HepG2 (cell line): ENCODE measurements around the gene ERMARD. TPM values are rescaled to one million over a fixed set of nuclear protein-coding genes. Genes with fewer than 3 reads are reported as not detected.
A peak's percentile ranks its signal among the peaks of the same experiment; 100 is the strongest.

Experiments used
- ELF3 ChIP-seq: IDR thresholded peaks from 2 replicates; pipeline ENCODE4 v1.6.1; 2016; ENCODE audit warnings: missing genetic modification reagents, missing compliant biosample characterization
- FIP1L1 ChIP-seq: fragments of 200-400 bp; formaldehyde crosslinking; IDR thresholded peaks from 2 replicates; pipeline ENCODE4 v1.6.1; 2018; ENCODE audit warnings: low read depth, mild to moderate bottlenecking, low read length, moderate library complexity, borderline replicate concordance; ENCODE audit not compliant: insufficient read depth
- KMT2A ChIP-seq: sonication (generic); formaldehyde crosslinking; IDR thresholded peaks from 2 replicates; pipeline ENCODE4 v1.4.0; 2020; ENCODE audit warnings: missing genetic modification reagents
- MAFG ChIP-seq: sonication (generic); formaldehyde crosslinking; IDR thresholded peaks from 2 replicates; pipeline ENCODE4 v1.5.1; 2020; ENCODE audit warnings: mild to moderate bottlenecking, missing genetic modification reagents
- MATR3 ChIP-seq: sonication (generic); formaldehyde crosslinking; IDR thresholded peaks from 2 replicates; pipeline ENCODE4 v1.4.0; 2020; ENCODE audit warnings: missing genetic modification reagents
- MBNL3 ChIP-seq: fragments of 250-450 bp; sonication (Bioruptor Pico); conservative IDR thresholded peaks from 2 replicates; pipeline ENCODE4 v1.8.0; 2022; ENCODE audit warnings: mild to moderate bottlenecking, inconsistent platforms
- MLLT10 ChIP-seq: sonication (generic); formaldehyde crosslinking; IDR thresholded peaks from 2 replicates; pipeline ENCODE4 v1.4.0; 2020; ENCODE audit warnings: missing genetic modification reagents
- MTA1 ChIP-seq: sonication (generic); formaldehyde crosslinking; IDR thresholded peaks from 2 replicates; pipeline ENCODE4 v1.4.0; 2020; ENCODE audit warnings: missing genetic modification reagents, mild to moderate bottlenecking, borderline replicate concordance
- NAIF1 ChIP-seq: sonication (generic); formaldehyde crosslinking; IDR thresholded peaks from 2 replicates; pipeline ENCODE4 v1.5.0; 2020; ENCODE audit warnings: mild to moderate bottlenecking, missing genetic modification reagents, borderline replicate concordance
- ONECUT2 ChIP-seq: sonication (generic); formaldehyde crosslinking; IDR thresholded peaks from 2 replicates; pipeline ENCODE4 v1.4.0; 2020; ENCODE audit warnings: missing genetic modification reagents
- PPARG ChIP-seq: conservative IDR thresholded peaks from 2 replicates; pipeline ENCODE4 v1.6.1; 2016; ENCODE audit warnings: missing biosample characterization, missing genetic modification reagents
- SETDB1 ChIP-seq: sonication (generic); formaldehyde crosslinking; IDR thresholded peaks from 2 replicates; pipeline ENCODE4 v1.5.1; 2020; ENCODE audit warnings: missing genetic modification reagents, mild to moderate bottlenecking, borderline replicate concordance
- SMC3 ChIP-seq: IDR thresholded peaks from 2 replicates; pipeline ENCODE4 v1.6.1; 2011; ENCODE audit warnings: low read length, improper control_type of control experiment
- SP4 ChIP-seq: sonication (generic); formaldehyde crosslinking; IDR thresholded peaks from 2 replicates; pipeline ENCODE4 v1.8.1; 2023; ENCODE audit warnings: mild to moderate bottlenecking, missing genetic modification reagents
- SP5 ChIP-seq: IDR thresholded peaks from 2 replicates; pipeline ENCODE4 v1.6.1; 2016; ENCODE audit warnings: low read depth, borderline replicate concordance
- SPEN ChIP-seq: sonication (generic); formaldehyde crosslinking; IDR thresholded peaks from 2 replicates; pipeline ENCODE4 v1.5.1; 2020; ENCODE audit warnings: low read depth, mild to moderate bottlenecking, missing genetic modification reagents
- TARDBP ChIP-seq: sonication (generic); formaldehyde crosslinking; IDR thresholded peaks from 2 replicates; pipeline ENCODE4 v1.8.0; 2022; ENCODE audit warnings: mild to moderate bottlenecking, missing genetic modification reagents
- TBX2 ChIP-seq: sonication (generic); formaldehyde crosslinking; IDR thresholded peaks from 2 replicates; pipeline ENCODE4 v1.5.0; 2020; ENCODE audit warnings: missing genetic modification reagents, mild to moderate bottlenecking, borderline replicate concordance
- TSC22D2 ChIP-seq: sonication (generic); formaldehyde crosslinking; IDR thresholded peaks from 2 replicates; pipeline ENCODE4 v1.5.1; 2020; ENCODE audit warnings: missing genetic modification reagents, mild to moderate bottlenecking, borderline replicate concordance
- ZFP36L2 ChIP-seq: sonication (generic); formaldehyde crosslinking; IDR thresholded peaks from 2 replicates; pipeline ENCODE4 v1.4.0; 2020; ENCODE audit warnings: missing genetic modification reagents
- ZNF12 ChIP-seq: sonication (generic); formaldehyde crosslinking; IDR thresholded peaks from 2 replicates; pipeline ENCODE4 v1.5.0; 2020; ENCODE audit warnings: missing genetic modification reagents
- ZNF160 ChIP-seq: sonication (generic); formaldehyde crosslinking; IDR thresholded peaks from 2 replicates; pipeline ENCODE4 v1.8.0; 2022; ENCODE audit warnings: mild to moderate bottlenecking, inconsistent platforms, missing genetic modification reagents
- ZNF205 ChIP-seq: IDR thresholded peaks from 2 replicates; pipeline ENCODE4 v1.6.1; 2018; ENCODE audit warnings: missing biosample characterization, missing genetic modification reagents
- ZNF230 ChIP-seq: sonication (generic); formaldehyde crosslinking; IDR thresholded peaks from 2 replicates; pipeline ENCODE4 v1.4.0; 2020; ENCODE audit warnings: mild to moderate bottlenecking, missing genetic modification reagents
- ZSCAN22 ChIP-seq: sonication (generic); formaldehyde crosslinking; IDR thresholded peaks from 2 replicates; pipeline ENCODE4 v1.4.0; 2020; ENCODE audit warnings: mild to moderate bottlenecking, missing genetic modification reagents
- ZSCAN31 ChIP-seq: sonication (generic); formaldehyde crosslinking; IDR thresholded peaks from 2 replicates; pipeline ENCODE4 v1.5.0; 2020; ENCODE audit warnings: low read depth, mild to moderate bottlenecking, missing genetic modification reagents
- polyA plus RNA-seq, 8 experiments: library from polyadenylated mRNA; depleted of rRNA in 3 of 8; stranded (reverse) in 7 of 8; unstranded in 1 of 8; fragments of >200 nt; fragmentation: Illumina TruSeq in 4 of 8; extraction: Trizol in 4 of 8; gene quantifications; 2 replicates each; pipeline versions ENCODE4 v1.2.1 to v1.2.3, GENCODE V29; 2011 to 2016; ENCODE audit warnings: low read depth in 4 of 8, missing spikeins in 1 of 8, mixed read lengths in 1 of 8; ENCODE audit not compliant: insufficient read depth in 1 of 8
- total RNA-seq, 5 experiments: library from RNA; depleted of rRNA; stranded (reverse); fragments of >200 nt; fragmentation: Illumina TruSeq; extraction: Trizol; gene quantifications; 2 replicates each; pipeline ENCODE4 v1.2.3, GENCODE V29; 2016; ENCODE audit warnings: low read depth in 1 of 5
- TF ChIP-seq, protein P1 (sequence below): sonication (generic); formaldehyde crosslinking; IDR thresholded peaks from 2 replicates; pipeline ENCODE4; 2020; ENCODE audit warnings: missing genetic modification reagents, mild to moderate bottlenecking, borderline replicate concordance
- TF ChIP-seq, protein P2 (sequence below): sonication (generic); formaldehyde crosslinking; IDR thresholded peaks from 2 replicates; pipeline ENCODE4 v1.8.1; 2023; ENCODE audit warnings: mild to moderate bottlenecking, missing genetic modification reagents

ERMARD gene
- total and polyA plus RNA-seq, 2 of the 13 experiments (the other 11 are each of a cell fraction or from before 2014, with no cell fraction given), result 8.8 to 10.7 TPM

DNA sequence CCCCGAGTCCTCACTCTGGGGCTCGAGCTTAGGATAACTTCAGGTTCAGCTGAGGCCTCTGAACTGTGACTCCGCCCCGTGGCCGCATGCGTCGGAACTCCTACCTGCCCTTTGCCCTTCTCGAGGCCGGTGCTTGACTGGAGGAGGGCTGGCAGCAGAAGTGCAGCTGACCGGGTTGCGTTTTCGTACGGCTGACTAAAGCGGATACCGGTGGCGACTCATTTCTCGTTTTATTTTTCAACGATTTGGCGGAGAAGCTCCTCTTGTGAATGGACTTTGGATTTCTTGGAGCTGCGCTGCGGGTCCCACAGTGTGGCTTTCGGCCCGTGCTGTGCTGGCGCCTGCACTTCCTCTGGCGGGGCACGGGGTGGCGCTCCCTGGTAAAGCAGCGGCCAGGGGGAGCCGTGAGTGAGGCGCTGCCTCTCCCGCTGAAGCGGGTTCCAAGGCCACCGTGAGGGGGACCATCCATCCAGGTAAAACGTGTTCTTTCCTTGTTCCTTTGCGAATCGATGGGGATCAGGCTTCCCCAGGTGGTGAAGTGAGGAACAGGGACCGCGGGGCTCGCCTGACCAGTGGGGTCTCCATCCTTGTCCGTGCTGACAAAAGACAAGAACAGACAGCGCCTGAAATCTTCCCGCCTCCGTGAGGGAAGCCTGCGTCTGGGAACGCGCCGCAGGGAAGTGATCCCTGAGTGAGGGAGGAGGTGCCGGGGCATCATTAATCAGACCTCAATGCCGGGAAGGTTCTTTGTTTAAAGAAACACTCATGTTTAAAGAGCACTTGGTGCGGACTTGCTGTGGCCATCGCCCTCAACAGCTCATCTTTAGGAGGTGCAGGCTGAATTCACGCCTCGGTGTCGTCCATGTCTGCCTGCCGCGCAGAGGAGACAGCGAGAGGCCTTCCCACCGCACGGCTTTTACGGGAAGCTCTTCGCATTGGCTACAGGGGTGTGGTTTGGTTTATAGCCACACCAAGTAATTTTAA is 38.8 kb downstream of the ERMARD start (continued):
- TF ChIP-seq ZSCAN31 (CRISPR knock-in tag) (no peak; the same call in 1 of the 2 replicates), NAIF1 (CRISPR knock-in tag) (peak; percentile 43; the same call in 1 of the 2 replicates), ZNF12 (CRISPR knock-in tag) (0 out of 2 replicates have a peak, but pooled peaks have one; percentile 5), SETDB1 (no peak), MTA1 (CRISPR knock-in tag) (peak; percentile 89), MBNL3 (no peak), ZNF160 (CRISPR knock-in tag) (0 out of 2 replicates have a peak, but pooled peaks have one; percentile 29), SPEN (no peak; the same call in 1 of the 2 replicates), ZFP36L2 (CRISPR knock-in tag) (no peak; the same call in 1 of the 2 replicates), MAFG (no peak), ZSCAN22 (CRISPR knock-in tag) (no peak; the same call in 1 of the 2 replicates), SMC3 (peak; percentile 64), TSC22D2 (CRISPR knock-in tag) (peak; percentile 28; the same call in 1 of the 2 replicates), MATR3 (CRISPR knock-in tag) (no peak), PPARG (CRISPR knock-in tag) (peak; percentile 77; the same call in 1 of the 2 replicates), KMT2A (CRISPR knock-in tag) (peak; percentile 88), SP4 (0 out of 2 replicates have a peak, but pooled peaks have one; percentile 22), ONECUT2 (CRISPR knock-in tag) (no peak), ELF3 (peak; percentile 50; the same call in 1 of the 2 replicates), ZNF205 (CRISPR knock-in tag) (no peak), MLLT10 (no peak), ZNF230 (CRISPR knock-in tag) (peak; percentile 91), TARDBP (CRISPR knock-in tag) (0 out of 2 replicates have a peak, but pooled peaks have one; percentile 50), TBX2 (CRISPR knock-in tag) (peak; percentile 75), FIP1L1 (0 out of 2 replicates have a peak, but pooled peaks have one; percentile 19), SP5 (CRISPR knock-in tag) (peak; percentile 73)
- TF ChIP-seq, protein P1, sequence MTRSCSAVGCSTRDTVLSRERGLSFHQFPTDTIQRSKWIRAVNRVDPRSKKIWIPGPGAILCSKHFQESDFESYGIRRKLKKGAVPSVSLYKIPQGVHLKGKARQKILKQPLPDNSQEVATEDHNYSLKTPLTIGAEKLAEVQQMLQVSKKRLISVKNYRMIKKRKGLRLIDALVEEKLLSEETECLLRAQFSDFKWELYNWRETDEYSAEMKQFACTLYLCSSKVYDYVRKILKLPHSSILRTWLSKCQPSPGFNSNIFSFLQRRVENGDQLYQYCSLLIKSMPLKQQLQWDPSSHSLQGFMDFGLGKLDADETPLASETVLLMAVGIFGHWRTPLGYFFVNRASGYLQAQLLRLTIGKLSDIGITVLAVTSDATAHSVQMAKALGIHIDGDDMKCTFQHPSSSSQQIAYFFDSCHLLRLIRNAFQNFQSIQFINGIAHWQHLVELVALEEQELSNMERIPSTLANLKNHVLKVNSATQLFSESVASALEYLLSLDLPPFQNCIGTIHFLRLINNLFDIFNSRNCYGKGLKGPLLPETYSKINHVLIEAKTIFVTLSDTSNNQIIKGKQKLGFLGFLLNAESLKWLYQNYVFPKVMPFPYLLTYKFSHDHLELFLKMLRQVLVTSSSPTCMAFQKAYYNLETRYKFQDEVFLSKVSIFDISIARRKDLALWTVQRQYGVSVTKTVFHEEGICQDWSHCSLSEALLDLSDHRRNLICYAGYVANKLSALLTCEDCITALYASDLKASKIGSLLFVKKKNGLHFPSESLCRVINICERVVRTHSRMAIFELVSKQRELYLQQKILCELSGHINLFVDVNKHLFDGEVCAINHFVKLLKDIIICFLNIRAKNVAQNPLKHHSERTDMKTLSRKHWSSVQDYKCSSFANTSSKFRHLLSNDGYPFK, result peak; percentile 98
- TF ChIP-seq, protein P2, sequence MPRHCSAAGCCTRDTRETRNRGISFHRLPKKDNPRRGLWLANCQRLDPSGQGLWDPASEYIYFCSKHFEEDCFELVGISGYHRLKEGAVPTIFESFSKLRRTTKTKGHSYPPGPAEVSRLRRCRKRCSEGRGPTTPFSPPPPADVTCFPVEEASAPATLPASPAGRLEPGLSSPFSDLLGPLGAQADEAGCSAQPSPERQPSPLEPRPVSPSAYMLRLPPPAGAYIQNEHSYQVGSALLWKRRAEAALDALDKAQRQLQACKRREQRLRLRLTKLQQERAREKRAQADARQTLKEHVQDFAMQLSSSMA, result peak; percentile 89
